ENCODE results near the gene LRMDA. TPM values are rescaled to one million over a fixed set of nuclear protein-coding genes. Genes with fewer than 3 reads are reported as not detected.

The LRMDA gene
- total RNA-seq, 1 donor from 2014 or later = 7.3 TPM

DNA sequence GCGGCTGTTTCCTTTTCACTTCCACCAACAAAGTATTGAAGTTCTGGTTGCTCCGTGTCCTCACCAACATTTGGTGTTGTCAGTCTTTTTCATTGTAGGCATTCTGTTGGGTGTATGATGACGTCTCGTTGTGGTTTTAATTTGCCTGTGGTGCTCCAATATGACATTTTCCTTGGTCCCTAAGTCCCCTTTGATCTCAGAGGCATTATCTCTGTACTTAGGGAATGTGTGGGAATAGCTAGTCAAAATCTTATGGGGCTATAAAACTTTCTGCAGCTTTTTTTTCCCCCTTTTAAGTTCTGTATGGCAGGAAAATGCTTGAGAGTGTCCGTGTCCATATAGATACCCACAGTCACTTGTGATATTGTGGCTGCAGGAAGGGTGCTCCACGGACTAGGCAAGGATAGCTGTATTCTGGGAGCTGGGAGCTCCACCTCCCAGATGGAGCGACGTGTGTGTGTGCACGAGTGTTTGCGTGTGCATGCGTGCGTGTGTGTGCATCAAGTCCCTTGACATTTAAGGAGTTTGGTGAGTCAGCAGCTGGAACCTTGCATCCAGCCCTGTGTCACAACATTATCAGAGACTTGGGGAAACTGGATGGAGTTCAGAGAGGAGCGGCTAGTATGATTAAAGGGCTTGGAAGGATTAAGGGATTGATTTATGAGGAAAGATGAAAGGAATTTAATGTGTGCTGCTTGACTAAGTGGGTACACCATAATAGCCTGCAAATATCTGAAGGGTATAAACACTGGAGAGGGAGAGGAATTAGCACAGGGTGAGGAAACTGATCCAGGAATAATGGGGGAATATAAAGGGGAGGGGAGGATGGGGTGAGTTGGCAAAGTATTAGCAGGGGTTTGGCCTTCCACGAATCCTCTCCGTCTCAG lies 66.8 kb downstream of the LRMDA start:
- Histone ChIP-seq H3K27ac (ENCODE audit: low read depth, low read length) (no peak overlapping the region), H3K4me1 (ENCODE audit: control insufficient read depth in 3 of 3, insufficient read depth in 3 of 3, low read length in 3 of 3) (no peaks in the 10 kb centered on the region), H3K36me3 (ENCODE audit: control insufficient read depth in 3 of 3, insufficient read depth in 3 of 3, low read length in 3 of 3) (no peaks in the 10 kb centered on the region), H3K27me3 (ENCODE audit: control insufficient read depth in 3 of 3, insufficient read depth in 3 of 3, low read length in 3 of 3) (peaks cover 0 to 6% (median 4%) of the 10 kb centered on the region in 3 donors), H3K9me3 (ENCODE audit: control insufficient read depth in 3 of 3, low read length in 3 of 3) (no peaks in the 10 kb centered on the region), H3K4me3 (ENCODE audit: low read length in 3 of 3) (no peak overlapping the region), H3K9ac (ENCODE audit: low read depth in 1 of 3, low read length in 3 of 3) (no peak overlapping the region)

DNA sequence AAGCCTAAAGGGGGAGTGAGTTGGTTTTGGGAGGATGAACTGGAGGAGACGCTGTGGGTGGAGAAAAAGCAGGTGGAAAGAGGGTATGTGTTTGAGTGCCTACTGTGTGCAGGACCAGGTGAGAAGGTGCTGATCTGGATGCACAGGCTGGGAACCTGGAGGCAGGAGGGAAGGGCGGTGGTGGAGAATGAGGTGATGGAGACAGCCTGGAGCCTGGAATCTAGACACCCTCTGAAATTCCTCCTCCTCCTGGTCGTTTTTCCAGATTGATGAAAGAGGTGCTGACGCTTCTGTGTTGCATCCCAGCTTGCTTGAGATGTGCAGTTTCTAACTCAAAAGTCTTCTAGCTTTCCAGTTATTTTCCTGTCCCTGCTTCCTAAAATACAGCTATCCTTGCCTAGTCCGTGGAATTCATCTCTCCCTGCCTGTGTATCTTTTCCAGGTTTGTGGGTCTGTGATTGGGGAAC lies 67.5 kb downstream of the LRMDA start:
- Histone ChIP-seq H3K9ac (ENCODE audit: low read depth in 1 of 3, low read length in 3 of 3) (no peak overlapping the region), H3K27ac (ENCODE audit: low read depth, low read length) (no peak overlapping the region), H3K9me3 (ENCODE audit: control insufficient read depth in 3 of 3, low read length in 3 of 3) (no peaks in the 10 kb centered on the region), H3K36me3 (ENCODE audit: control insufficient read depth in 3 of 3, insufficient read depth in 3 of 3, low read length in 3 of 3) (no peaks in the 10 kb centered on the region), H3K4me1 (ENCODE audit: control insufficient read depth in 3 of 3, insufficient read depth in 3 of 3, low read length in 3 of 3) (no peaks in the 10 kb centered on the region), H3K27me3 (ENCODE audit: control insufficient read depth in 3 of 3, insufficient read depth in 3 of 3, low read length in 3 of 3) (peaks cover 0 to 6% (median 4%) of the 10 kb centered on the region in 3 donors), H3K4me3 (ENCODE audit: low read length in 3 of 3) (no peak overlapping the region)

DNA sequence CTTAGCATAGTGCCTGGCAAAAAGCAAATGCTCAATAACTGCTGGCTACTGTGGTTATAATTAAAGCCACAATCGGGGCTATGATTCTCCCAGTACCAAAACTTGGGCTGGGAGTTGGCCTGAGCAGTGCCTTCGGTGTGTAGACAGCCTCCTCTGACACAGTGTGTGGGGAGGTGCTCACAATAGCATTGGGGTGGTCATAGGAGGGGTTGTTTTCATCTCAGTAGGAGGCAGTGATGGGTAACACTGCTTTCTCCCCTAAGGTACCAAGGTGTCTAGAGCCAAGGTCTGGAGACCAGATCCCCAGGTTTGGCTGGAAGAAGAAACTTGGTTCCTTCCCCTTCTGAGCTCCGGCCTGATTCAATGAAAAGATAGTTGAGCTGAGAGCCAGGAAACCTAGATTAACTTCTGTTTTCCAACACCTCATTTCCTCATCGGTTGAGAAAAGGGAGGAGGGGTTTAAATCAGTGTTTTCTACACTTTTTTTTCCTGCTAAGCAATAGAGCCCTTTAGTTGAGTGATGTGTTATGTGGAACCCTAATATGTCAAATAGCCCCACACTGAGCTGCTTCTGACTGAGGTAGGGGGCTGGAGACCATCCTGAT lies 68.2 kb downstream of the LRMDA start:
- H3K9me3 ChIP-seq (ENCODE audit: control insufficient read depth in 3 of 3, low read length in 3 of 3) = no peaks in the 10 kb centered on the region
- no peaks in the 10 kb centered on the region for H3K36me3 ChIP-seq (ENCODE audit: control insufficient read depth in 3 of 3, insufficient read depth in 3 of 3, low read length in 3 of 3)
- H3K27me3 ChIP-seq (ENCODE audit: control insufficient read depth in 3 of 3, insufficient read depth in 3 of 3, low read length in 3 of 3) = peaks cover 0 to 6% (median 4%) of the 10 kb centered on the region in 3 donors
- no peak overlapping the region for H3K9ac ChIP-seq (ENCODE audit: low read depth in 1 of 3, low read length in 3 of 3)
- no peaks in the 10 kb centered on the region for H3K4me1 ChIP-seq (ENCODE audit: control insufficient read depth in 3 of 3, insufficient read depth in 3 of 3, low read length in 3 of 3)
- H3K27ac ChIP-seq (ENCODE audit: low read depth, low read length) = no peak overlapping the region
- H3K4me3 ChIP-seq (ENCODE audit: low read length in 3 of 3) = no peak overlapping the region

DNA sequence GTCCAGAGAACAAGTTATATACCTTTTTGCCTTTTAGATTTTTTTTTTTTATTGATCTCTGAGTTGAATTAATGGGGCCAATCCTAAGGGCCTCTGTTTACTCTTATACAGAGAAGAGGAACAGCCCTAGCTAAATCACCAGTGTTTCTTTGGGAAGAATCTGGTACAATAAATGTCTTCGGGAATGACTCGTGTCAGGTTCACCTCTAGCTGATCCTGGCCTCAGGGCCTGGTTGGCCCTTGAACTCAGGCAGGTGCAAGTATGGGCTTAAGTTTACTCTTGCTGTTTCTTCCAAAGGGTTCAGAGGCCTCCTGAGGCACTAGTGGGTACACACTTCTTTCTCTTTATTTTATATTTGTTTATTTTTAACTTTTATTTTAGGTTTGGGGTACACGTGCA lies 71.0 kb downstream of the LRMDA start:
- no peak overlapping the region for H3K4me3 ChIP-seq (ENCODE audit: low read length in 3 of 3)
- H3K36me3 ChIP-seq (ENCODE audit: control insufficient read depth in 3 of 3, insufficient read depth in 3 of 3, low read length in 3 of 3) = no peaks in the 10 kb centered on the region
- H3K27ac ChIP-seq (ENCODE audit: low read depth, low read length) = no peak overlapping the region
- H3K27me3 ChIP-seq (ENCODE audit: control insufficient read depth in 3 of 3, insufficient read depth in 3 of 3, low read length in 3 of 3) = peaks cover 0 to 6% (median 4%) of the 10 kb centered on the region in 3 donors
- no peak overlapping the region for H3K9ac ChIP-seq (ENCODE audit: low read depth in 1 of 3, low read length in 3 of 3)
- H3K9me3 ChIP-seq (ENCODE audit: control insufficient read depth in 3 of 3, low read length in 3 of 3) = no peaks in the 10 kb centered on the region
- no peaks in the 10 kb centered on the region for H3K4me1 ChIP-seq (ENCODE audit: control insufficient read depth in 3 of 3, insufficient read depth in 3 of 3, low read length in 3 of 3)

DNA sequence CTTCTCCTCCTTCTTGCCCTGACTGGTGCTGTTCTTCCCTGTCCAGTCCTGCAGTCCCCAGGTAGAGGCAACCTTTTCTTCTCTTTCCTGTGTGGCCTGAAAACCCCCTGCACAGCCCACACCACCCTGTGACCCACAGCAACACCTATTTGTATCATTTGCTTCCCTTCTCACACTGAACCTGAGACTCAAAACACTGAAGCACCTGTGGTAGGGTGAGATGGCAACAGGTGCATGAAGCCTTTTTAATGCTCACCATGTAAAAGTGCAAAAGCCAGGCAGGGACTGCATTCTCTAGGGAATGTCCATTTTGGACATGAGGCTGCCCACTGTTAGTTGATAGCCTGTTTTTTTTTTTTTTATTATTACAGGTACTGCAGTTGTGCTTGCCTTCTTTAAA lies 71.4 kb downstream of the LRMDA start:
- no peaks in the 10 kb centered on the region for H3K4me1 ChIP-seq (ENCODE audit: control insufficient read depth in 3 of 3, insufficient read depth in 3 of 3, low read length in 3 of 3)
- H3K4me3 ChIP-seq (ENCODE audit: low read length in 3 of 3) = no peak overlapping the region
- H3K27ac ChIP-seq (ENCODE audit: low read depth, low read length) = no peak overlapping the region
- no peaks in the 10 kb centered on the region for H3K36me3 ChIP-seq (ENCODE audit: control insufficient read depth in 3 of 3, insufficient read depth in 3 of 3, low read length in 3 of 3)
- H3K9me3 ChIP-seq (ENCODE audit: control insufficient read depth in 3 of 3, low read length in 3 of 3) = no peaks in the 10 kb centered on the region
- H3K9ac ChIP-seq (ENCODE audit: low read depth in 1 of 3, low read length in 3 of 3) = no peak overlapping the region
- H3K27me3 ChIP-seq (ENCODE audit: control insufficient read depth in 3 of 3, insufficient read depth in 3 of 3, low read length in 3 of 3) = peaks cover 0 to 6% (median 4%) of the 10 kb centered on the region in 3 donors

DNA sequence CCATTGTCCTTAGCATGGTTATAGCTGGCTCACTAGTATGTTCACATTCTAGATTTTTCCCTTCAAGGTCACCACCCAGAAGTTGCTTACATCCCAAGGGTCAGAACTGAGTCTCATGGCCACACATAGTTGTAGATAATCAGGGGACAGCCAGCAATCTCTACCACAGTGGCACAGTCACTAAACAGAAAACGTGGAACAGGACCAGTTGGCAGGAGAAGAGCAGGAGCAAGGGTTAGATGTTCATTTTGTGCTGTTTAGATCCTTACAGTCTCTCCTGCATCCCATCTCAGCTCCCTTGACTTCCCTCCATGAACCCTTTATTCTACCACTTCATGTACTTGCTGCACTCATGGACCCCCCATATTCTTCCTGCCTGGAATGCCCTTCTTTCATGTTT lies 73.9 kb downstream of the LRMDA start:
- H3K9ac ChIP-seq (ENCODE audit: low read depth in 1 of 3, low read length in 3 of 3) = no peak overlapping the region
- H3K27ac ChIP-seq (ENCODE audit: low read depth, low read length) = no peak overlapping the region
- H3K4me3 ChIP-seq (ENCODE audit: low read length in 3 of 3) = no peak overlapping the region
- no peaks in the 10 kb centered on the region for H3K27me3 ChIP-seq (ENCODE audit: control insufficient read depth in 3 of 3, insufficient read depth in 3 of 3, low read length in 3 of 3)
- no peaks in the 10 kb centered on the region for H3K36me3 ChIP-seq (ENCODE audit: control insufficient read depth in 3 of 3, insufficient read depth in 3 of 3, low read length in 3 of 3)
- H3K9me3 ChIP-seq (ENCODE audit: control insufficient read depth in 3 of 3, low read length in 3 of 3) = no peaks in the 10 kb centered on the region
- H3K4me1 ChIP-seq (ENCODE audit: control insufficient read depth in 3 of 3, insufficient read depth in 3 of 3, low read length in 3 of 3) = no peaks in the 10 kb centered on the region

DNA sequence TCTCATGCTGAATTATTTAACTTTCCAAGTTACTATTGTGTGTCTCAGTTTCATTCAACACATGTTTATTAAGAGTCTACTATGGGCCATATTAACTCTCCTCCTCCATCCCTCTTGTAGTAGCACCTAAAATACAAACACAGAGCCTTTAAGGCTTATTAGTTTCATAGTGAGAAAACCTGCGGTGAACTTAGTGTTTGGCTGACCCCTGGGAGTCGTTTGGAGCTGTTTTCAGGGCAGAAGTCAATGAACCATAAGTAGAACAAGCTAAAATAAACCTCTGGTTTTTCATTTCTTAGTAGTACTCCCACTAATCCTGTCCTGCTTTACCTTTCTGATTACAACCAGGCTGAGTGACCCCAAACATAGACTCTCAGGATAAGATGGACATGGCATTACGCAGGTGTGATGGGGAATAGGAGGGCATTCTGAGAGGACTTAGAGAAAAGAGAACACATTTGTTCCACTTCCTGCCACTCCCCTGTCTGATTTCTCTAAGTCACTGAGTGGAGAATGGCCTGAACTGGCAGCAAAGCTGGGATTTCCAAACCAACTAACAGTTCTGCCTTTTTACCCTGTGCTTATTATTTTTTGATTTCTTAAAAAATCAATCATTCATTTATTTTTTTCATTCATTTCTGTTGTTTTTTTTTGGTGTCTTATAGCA lies 74.5 kb downstream of the LRMDA start:
- Histone ChIP-seq H3K9me3 (ENCODE audit: control insufficient read depth in 3 of 3, low read length in 3 of 3) (no peaks in the 10 kb centered on the region), H3K36me3 (ENCODE audit: control insufficient read depth in 3 of 3, insufficient read depth in 3 of 3, low read length in 3 of 3) (no peaks in the 10 kb centered on the region), H3K4me1 (ENCODE audit: control insufficient read depth in 3 of 3, insufficient read depth in 3 of 3, low read length in 3 of 3) (no peaks in the 10 kb centered on the region), H3K27me3 (ENCODE audit: control insufficient read depth in 3 of 3, insufficient read depth in 3 of 3, low read length in 3 of 3) (no peaks in the 10 kb centered on the region), H3K4me3 (ENCODE audit: low read length in 3 of 3) (no peak overlapping the region), H3K27ac (ENCODE audit: low read depth, low read length) (no peak overlapping the region), H3K9ac (ENCODE audit: low read depth in 1 of 3, low read length in 3 of 3) (no peak overlapping the region)

DNA sequence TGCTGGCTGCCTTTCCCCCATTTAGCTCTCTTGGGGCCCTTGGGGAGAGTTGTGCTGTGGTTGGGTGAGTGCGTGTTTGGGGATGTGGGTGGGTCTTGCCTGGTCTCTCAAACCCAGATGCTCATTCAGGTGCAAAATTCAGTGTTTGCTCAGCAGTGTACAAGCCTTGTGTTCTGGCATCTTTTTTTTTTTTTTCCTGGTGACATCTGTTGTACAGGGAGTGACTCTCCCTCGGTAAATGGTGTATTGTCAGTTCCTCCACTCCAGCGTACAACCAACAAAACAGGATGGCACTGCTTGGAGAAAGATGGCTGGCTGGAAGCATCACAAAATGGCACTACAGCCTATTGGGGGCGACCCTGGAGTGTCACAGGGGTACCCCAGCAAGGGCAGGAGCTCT lies 75.5 kb downstream of the LRMDA start:
- H3K27ac ChIP-seq (ENCODE audit: low read depth, low read length) = no peak overlapping the region
- H3K9me3 ChIP-seq (ENCODE audit: control insufficient read depth in 3 of 3, low read length in 3 of 3) = no peaks in the 10 kb centered on the region
- H3K27me3 ChIP-seq (ENCODE audit: control insufficient read depth in 3 of 3, insufficient read depth in 3 of 3, low read length in 3 of 3) = no peaks in the 10 kb centered on the region
- no peaks in the 10 kb centered on the region for H3K4me1 ChIP-seq (ENCODE audit: control insufficient read depth in 3 of 3, insufficient read depth in 3 of 3, low read length in 3 of 3)
- no peak overlapping the region for H3K9ac ChIP-seq (ENCODE audit: low read depth in 1 of 3, low read length in 3 of 3)
- H3K36me3 ChIP-seq (ENCODE audit: control insufficient read depth in 3 of 3, insufficient read depth in 3 of 3, low read length in 3 of 3) = no peaks in the 10 kb centered on the region
- H3K4me3 ChIP-seq (ENCODE audit: low read length in 3 of 3) = no peak overlapping the region

DNA sequence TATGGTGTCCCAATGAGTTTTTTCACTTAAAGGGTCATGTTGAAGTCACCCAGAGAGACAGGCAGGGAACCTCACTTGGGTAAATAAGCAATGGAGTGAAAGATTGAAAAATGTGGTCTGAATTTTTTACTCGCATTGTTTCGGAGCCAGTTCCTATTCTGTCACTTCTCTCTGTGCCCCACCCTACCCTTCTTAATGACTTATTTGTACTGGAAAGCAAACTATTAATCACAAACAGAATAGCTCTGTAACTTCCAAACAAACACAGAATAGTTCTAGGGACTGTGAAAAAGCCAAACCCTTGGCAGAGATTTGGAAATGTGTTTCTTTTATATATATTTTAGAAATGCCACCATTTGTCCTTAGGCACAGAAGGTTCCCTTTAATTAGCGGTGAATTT lies 76.0 kb downstream of the LRMDA start:
- H3K27me3 ChIP-seq (ENCODE audit: control insufficient read depth in 3 of 3, insufficient read depth in 3 of 3, low read length in 3 of 3) = no peaks in the 10 kb centered on the region
- H3K9ac ChIP-seq (ENCODE audit: low read depth in 1 of 3, low read length in 3 of 3) = no peak overlapping the region
- H3K9me3 ChIP-seq (ENCODE audit: control insufficient read depth in 3 of 3, low read length in 3 of 3) = no peaks in the 10 kb centered on the region
- H3K36me3 ChIP-seq (ENCODE audit: control insufficient read depth in 3 of 3, insufficient read depth in 3 of 3, low read length in 3 of 3) = no peaks in the 10 kb centered on the region
- no peak overlapping the region for H3K4me3 ChIP-seq (ENCODE audit: low read length in 3 of 3)
- no peak overlapping the region for H3K27ac ChIP-seq (ENCODE audit: low read depth, low read length)
- no peaks in the 10 kb centered on the region for H3K4me1 ChIP-seq (ENCODE audit: control insufficient read depth in 3 of 3, insufficient read depth in 3 of 3, low read length in 3 of 3)
